Measurements from ENCODE around the gene ETFBKMT.

ETFBKMT gene, protein sequence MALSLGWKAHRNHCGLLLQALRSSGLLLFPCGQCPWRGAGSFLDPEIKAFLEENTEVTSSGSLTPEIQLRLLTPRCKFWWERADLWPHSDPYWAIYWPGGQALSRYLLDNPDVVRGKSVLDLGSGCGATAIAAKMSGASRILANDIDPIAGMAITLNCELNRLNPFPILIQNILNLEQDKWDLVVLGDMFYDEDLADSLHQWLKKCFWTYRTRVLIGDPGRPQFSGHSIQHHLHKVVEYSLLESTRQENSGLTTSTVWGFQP

DNA sequence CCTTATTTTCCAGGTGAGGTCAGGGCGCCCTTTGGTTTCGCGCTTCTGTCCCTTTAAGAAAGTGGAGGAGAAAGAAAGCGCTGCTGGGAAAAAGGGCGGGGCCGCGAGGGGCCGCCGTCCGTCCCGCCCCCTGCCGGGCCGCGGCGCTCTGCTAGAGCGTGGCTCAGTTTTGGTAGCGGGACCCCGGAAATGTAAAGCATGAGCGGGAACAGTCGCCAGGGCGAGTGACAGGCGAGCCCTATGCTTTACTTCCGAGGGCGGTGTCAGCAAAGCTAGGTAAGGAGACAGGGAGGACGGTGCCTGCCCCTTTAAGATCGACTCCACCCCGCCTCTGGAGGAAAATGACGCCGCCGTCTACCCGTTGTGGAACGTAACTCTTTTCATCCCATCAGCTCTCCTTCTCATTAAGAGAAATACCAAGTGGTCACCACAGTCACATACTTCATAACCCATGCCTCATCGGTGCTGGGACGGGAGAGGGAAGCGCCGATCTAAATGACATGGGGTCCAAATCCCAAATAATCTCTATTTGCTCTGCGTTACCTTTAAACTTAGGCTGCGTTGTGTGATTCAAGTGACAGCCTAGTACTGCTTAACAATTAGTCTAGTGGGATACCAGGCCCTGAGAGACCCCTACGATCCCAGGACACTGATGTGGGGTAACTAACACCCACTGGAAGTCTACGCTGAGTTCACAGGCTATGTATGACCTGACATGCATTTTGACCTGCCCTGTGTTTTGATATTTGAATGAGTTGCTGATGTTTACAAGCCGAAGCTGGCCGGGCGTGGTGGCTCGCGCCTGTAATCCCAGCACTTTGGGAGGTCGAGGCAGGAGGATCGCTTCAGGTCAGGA lies at the start of gene ETFBKMT:
Gene ETFBKMT, plus strand, starts transcription at position 602 of the 856 bp plus-strand sequence. CDS start 2,266 bp downstream, outside the sequence.
- in situ Hi-C loops (cut with HindIII; ENCODE audit: low sequenced_read_pairs) = no loop called here

DNA sequence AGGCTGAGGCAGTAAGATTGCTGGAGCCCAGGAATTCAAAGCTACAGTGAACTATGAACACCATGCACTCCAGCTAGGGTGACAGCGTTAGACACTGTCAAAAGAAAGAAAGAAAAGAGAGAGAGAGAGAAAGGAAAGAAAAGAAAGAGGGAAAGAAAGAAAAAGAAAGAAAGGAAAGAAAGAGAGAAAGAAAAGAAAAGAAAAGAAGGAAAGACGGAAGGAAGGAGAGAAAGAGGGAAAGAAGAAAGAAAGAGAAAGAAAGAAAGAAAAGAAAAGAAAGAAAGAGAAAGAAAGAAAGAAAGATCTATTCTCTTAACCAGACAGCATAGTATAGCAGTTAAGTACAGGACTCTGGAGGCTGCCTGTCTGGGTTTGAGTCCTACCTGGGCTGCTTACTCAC lies 46.7 kb upstream of the ETFBKMT start:
- in situ Hi-C loops (cut with HindIII; ENCODE audit: low sequenced_read_pairs) = no loop called here

DNA sequence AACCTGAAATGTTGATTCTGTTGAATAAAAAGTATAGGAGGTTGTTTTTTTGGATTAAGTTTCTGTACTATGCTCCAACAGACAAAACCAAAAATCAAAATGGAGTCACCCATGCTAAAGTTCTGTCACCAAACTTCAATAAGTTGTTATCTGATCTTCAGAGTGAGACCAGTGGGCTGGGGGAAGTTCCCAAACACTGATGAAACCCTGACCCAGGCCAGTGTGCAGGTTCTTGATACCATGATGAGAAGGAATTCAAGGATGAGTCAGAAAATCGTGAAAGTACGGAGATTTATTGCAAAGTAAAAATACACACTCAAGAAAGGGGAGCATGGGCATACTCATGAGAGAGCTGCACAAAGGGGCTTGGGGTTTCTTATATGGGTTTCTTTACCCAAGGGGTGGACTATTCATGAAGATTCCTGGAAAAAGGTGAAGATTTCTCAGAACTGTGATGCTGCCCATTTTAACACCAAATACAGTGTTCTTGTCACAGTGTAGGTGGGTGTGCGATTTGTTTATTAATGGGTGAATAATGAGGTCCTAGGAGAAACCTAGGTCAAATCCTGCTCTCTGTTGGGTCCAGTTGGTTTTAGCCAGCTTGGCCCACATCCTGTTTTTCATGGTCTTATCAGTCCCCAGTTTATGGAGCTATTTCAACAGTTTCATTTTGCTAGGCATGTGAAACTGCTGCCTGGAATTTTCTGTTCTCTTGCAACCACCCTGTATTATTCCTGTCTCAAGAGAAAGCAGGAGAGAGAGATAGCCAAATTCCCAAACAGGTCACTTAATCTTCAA lies 41.1 kb upstream of the ETFBKMT start:
- in situ Hi-C loops (cut with HindIII; ENCODE audit: low sequenced_read_pairs) = no loop called here

DNA sequence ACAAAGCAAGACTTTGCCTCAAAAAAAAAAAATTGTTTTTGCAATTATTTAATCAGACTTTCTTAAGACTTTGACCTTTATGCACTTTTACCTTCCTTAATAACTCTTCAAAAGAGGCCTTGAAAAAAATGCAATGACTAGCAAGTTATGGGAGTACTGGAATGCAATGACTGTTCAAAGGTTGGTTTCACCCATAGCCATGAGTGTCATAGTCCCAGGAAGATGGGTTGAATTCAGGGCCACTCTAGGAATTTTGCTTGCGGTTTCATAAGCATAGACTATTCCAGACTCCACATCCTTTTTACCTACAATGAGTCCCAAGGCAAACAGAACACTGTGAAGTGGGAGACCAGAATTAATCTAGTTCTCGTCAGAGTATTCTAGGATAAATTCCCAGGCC lies 39.2 kb upstream of the ETFBKMT start:
- in situ Hi-C loops (cut with HindIII; ENCODE audit: low sequenced_read_pairs) = no loop called here

DNA sequence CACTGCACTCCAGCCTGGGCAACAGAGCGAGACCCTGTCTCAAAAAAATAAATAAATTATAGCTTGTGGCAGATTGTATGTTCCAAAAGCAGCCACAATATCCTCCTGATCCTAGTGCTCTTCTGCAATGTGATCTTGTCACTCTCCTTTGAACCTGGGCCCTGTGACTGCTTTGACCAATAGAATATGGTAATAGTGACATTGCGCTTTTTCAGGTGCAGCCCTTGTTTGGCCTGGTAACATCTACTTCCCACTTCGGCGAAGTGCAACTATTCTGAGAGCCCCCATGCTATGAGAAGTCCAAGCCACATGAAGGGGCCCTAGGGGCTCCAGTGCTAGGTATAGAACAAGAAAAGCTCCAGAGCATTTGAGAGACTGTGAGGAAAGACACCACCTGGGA lies 37.5 kb upstream of the ETFBKMT start:
- in situ Hi-C loops (cut with HindIII; ENCODE audit: low sequenced_read_pairs) = no loop called here

DNA sequence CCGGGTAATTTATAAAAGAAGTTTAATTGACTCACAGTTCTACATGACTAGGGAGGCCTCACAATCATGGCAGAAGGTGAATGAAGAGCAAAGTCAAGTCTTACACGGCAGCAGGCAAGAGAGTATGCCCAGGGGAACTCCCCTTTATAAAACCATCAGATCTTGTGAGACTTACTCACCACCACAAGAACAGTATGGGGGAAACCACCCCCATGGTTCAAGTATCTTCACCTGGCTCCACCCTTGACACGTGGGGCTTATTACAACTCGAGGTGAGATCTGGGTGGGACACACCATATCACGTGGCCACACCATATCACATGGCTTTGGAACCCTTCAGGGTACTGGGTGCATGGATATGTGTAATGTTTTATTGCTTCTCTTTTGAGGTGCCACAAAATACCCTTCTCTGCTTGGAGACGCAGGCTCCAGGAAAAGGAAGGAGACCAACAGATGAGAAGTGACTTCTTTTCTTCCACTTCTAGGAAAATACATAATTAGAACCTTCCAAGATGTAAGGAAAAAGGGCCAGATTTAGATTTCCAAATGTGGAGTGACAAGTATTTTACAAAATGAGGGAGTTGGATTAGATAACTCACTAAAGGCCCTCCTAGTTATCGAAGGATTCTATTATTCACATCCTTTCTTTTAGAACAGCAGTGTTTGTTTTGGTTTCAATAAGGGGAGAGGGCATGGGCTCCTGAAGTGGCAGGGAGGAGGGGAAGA lies 33.1 kb upstream of the ETFBKMT start:
- in situ Hi-C loops (cut with HindIII; ENCODE audit: low sequenced_read_pairs) = no loop called here

DNA sequence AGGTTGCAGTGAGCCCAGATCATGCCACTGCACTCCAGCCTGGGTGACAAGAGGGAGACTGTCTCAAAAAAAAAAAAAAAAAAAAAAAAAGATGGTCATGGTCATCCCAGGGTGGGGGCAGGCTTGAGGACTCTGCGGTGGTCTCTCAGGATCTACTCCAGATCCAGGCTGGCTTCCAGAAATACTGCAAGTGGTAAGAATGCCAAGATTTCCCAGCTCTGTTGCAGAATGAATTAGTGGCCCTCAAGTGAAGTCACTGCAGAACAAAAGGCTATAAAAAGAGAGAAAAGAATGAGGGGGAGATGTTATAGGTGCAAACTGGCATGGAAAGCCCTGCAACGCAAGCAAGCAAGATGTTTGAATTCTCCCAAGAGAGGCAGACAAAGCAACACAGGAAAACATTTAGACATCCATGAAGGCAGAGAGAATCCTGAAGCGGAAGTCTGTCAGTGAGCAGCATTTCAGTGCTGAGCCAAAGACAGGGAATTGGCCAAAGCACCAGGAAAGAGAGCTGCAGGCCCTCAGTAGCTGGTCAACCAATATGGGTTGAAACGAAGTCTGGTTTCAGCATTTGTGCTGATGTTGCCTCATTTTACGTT lies 31.9 kb upstream of the ETFBKMT start:
- in situ Hi-C loops (cut with HindIII; ENCODE audit: low sequenced_read_pairs) = no loop called here

DNA sequence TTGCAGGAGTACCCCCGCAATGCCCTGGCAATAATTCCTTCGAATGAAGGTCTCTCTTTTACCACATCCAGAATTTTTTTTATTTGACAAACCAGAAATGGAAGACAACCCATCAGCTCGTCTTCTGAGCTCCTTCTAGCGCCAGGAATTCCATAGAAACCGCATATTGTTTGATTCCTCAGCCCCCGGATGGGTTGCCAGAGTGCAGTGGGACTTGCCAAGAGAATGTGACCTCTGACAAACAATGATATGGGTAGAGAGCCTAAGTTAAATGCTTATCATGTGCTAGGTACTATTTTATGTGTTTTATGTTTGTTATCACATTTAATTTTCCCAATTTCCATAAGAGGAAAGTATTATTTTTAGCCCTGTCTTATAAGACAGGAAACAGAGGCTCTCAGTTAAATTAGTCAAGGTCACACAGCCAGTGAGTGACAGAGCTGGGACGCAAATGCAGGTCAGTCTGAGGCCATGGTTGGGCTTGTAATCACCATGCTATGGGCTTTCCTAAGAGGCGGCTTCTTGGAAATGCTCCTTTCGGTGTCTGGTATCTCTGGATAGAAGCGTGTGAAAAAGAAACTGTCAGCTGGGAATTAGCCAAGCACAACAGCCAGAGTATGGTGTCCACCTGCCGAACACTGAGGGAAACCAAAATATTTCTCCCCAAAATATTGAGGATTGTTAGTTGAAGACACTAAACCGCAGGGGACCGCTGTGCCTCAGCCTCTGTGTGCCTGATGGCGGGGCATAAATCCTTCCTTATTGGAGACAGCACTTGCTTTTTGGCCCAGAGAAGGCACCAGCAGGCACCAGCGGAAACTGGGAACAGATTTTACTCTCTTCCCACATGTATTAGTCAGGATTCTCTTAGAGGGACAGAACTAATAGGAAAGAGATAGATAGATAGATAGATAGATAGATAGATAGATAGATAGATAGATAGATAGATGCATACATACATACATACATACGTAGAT lies 29.4 kb upstream of the ETFBKMT start:
- in situ Hi-C loops (cut with HindIII; ENCODE audit: low sequenced_read_pairs) = no loop called here

DNA sequence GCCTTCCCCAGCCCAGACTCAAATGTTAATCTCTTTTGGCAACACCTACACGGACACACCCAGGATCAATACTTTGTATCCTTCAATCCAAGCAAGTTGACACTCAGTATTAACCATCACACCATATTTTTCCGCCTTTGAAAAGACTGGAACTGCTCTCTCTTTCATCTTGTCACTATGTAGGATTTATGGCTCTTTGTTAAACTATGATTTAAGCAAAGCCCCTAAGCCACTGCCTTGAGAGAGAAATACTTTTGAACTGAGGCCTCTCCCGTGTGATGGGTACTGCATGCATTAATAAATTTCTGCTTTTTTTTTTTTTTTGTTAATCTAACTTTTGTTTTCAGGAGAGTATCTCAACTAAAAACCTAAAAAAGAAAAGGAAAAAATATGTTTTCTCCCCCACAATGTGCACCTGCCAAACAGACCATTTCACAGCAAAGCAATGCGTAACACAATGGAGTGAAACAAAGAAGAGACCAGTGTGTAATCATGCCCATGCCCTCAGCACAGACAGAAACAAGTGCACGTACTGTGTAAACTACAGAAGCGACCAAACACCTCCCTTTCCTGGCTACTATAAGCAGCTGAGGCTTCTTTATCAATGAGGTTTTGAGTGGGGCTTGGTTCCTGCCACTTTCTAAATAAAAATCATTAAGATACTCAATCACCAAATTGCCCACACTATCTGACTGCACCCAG lies 28.3 kb upstream of the ETFBKMT start:
- in situ Hi-C loops (cut with HindIII; ENCODE audit: low sequenced_read_pairs) = no loop called here

DNA sequence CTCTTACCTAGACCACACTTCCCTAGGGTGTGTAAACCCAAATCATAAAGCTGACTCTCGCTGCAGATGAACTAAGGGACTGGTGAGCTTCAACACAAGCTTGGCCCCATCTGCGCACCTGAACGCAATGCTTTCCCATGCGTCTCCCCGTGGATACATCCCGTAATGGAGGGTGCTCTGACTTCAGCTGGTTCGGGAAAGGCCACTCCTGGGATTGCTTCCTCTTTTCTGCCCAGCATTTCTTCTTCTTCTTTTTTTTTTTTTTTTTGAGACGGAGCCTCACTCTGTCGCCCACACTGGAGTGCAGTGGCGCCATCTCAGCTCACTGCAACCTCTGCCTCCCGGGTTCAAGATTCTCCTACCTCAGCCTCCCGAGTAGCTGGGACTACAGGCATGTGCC lies 27.7 kb upstream of the ETFBKMT start:
- in situ Hi-C loops (cut with HindIII; ENCODE audit: low sequenced_read_pairs) = no loop called here

DNA sequence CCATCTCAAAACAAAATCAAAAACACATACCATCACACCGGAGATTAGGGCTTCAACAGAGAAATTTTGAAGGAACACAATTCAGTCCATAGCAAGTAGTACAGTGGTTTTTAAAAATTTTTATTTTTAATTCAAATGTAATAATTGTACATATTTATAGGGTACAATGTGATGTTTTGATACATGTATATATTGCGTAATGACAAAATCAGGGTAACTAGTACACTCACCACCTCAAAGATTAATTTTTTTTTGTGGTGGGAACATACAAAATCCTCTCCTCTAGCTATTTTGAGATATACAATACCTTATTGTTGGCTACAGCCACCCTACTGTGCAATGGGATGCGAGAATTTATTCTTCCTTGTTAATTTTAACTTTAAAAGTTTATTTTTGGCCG lies 26.0 kb upstream of the ETFBKMT start:
- in situ Hi-C loops (cut with HindIII; ENCODE audit: low sequenced_read_pairs) = no loop called here

DNA sequence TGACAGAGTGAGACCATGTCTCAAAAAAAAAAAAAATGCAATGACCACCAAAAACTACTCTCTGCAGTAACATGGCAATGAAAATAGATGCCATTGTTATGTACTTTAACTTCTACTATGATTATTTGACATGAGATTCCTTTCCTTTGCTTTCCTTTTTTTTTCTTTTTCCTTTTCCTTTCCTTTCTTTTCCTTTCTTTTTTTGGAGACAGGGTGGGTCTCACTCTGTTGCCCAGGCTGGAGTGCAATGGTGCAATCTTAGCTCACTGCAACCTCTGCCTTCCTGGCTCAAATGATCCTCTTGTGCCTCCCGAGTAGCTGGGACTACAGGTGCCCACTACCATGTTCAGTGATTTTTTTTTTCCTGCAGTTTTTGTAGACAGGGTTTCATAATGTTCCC lies 24.9 kb upstream of the ETFBKMT start:
- in situ Hi-C loops (cut with HindIII; ENCODE audit: low sequenced_read_pairs) = no loop called here

DNA sequence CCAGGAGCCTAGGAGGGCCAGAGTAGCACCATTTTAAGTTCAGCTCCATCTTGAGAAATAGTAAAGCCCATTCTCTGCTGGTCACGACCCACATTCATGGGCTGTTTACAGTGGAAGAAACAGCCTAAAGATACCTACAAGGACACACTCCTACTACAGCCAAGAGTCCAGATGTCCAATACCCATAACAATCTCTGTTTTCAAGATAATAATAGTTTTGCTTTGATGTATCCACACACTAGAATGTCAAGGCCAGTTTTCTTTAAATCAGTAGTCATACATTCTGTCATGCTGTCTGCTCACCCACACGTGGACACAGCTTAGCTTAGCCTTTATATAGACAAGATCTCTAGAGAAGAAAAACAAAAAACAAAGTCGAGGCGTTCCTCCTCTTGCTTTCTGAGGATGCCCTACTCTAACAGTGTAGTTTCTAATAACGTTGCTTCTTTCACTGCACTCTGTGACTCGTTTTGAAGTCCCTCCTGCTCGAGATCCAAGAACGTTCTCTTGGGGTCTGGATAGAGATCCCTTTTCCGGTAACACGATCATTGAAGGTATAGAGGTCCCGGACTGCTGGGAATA lies 17.9 kb upstream of the ETFBKMT start:
- in situ Hi-C loops (cut with HindIII; ENCODE audit: low sequenced_read_pairs) = no loop called here

DNA sequence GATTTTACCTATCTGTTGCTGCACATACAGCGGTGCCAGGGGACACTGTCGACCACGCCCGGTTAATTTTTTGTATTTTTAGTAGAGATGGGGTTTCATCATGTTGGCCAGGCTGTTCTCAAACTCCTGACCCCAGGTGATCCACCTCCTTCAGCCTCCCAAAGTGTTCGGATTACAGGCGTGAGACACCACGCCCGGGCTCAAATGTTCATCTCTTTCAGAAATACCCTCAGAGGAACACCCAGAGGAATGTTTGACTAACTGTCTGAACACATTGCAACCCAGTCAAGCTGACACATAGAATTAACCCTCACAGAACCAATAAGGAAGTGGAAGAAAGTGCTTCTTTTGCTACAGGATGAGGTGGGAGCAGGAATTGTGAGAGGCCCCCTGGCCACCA lies 15.0 kb upstream of the ETFBKMT start:
- in situ Hi-C loops (cut with HindIII; ENCODE audit: low sequenced_read_pairs) = no loop called here

DNA sequence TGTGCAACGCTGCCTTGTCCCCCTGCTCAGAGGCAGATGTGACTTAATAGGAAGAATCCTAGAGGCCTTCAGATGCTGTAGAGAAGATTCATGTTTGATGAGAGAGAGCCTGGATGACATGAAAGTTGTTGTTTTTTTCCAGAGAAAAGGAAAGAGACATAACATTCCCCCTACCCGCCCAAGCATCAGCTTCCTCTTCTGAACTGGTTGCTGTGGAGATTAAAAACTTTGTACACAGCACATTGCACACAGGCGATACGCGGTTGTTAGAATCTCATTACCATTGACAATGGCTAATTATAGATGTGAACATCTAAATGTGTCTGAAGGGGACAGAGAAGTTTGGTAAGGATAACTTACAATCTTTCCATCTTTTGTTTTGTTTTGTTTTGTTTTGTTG lies 13.6 kb upstream of the ETFBKMT start:
- in situ Hi-C loops (cut with HindIII; ENCODE audit: low sequenced_read_pairs) = no loop called here

DNA sequence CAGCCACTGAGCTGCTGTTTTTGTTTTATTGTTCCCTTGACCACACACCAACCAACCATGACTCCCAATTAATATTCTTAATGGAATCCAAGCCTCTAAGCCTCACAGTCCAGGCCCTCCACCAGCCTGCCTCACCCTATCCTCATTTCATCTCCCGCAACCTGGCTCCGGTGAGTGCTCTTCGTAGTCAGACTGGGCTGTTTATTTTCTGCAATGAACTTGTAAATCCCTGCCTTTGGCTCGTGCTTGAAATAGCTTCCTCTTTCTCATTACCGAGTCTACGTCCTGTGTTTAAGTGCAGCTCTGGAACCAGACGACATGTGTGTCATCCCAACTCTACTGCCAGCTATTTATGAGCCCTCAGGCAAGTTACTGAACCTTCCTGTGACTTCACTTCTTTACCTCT lies 12.4 kb upstream of the ETFBKMT start:
- in situ Hi-C loops (cut with HindIII; ENCODE audit: low sequenced_read_pairs) = no loop called here

DNA sequence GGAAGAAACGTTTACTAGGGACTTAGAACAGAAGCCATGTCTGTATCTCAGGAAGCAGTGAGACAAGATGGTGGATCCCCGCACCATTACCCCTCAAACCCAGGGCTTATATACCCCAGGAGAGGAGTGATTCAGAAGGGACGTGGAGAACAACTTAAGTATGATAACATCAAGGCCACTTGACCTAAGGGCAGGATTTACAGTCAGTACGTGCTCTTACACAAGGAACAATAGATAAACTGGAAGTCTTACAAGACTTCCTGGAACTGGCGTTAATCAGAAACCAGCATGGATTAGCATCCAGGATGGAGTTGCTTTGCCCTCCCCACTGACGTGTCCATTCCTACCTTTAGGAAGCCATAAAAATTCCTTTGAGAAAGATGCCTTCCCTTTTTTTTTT lies 8.6 kb upstream of the ETFBKMT start:
- in situ Hi-C loops (cut with HindIII; ENCODE audit: low sequenced_read_pairs) = no loop called here

DNA sequence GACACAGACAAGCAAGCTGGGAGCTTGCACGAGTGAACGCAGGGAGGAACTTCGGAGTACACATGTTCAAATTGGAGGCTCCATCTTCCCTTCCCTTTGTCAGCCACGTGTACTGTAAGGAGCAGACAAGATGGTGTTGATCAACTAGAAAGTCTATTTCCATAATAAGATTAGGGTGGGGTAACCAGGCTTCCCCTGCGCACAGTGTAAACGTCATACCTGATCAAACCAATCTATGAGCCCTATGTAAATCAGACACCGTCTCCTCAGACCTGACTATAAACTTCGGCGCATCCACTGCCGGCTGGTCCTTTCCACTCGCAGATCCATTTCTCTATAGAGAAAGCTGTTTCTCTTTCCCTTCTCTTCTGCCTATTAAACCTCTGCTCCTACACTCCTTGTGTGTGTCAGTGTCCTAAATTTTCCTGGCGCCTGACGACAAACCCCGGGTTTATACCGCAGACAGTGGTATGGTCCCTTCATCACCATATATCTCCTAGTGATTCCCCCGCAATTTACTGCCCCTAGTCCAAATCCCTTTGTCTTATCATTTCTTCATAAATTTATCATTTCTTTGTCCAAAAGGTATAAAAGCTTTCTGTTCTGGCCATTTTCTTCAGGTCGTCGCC lies 7.5 kb upstream of the ETFBKMT start:
- in situ Hi-C loops (cut with HindIII; ENCODE audit: low sequenced_read_pairs) = no loop called here

All from DLD1 (cell line).